Tibial nerve (tissue), 4 donors: ENCODE measurements around the gene ADGRE1.

Experiments used
- EP300 ChIP-seq, 2 donors: sonication (generic); formaldehyde crosslinking; IDR thresholded peaks; one replicate each; pipeline ENCODE4 v1.6.1; 2017; ENCODE audit warnings: antibody characterized with exemption in 2 of 2, mild to moderate bottlenecking in 1 of 2
- POLR2A ChIP-seq, 2 donors: fragments of 450-650 bp; IDR thresholded peaks; one replicate each; pipeline ENCODE4 v1.6.1; 2017; ENCODE audit warnings: antibody characterized with exemption in 2 of 2, mild to moderate bottlenecking in 2 of 2, moderate library complexity in 2 of 2
- TF ChIP-seq, protein P1 (sequence below), 5 experiments: fragments of 200-600 bp in 3 of 5; fragments of 450-650 bp in 2 of 5; sonication (generic) in 3 of 5; IDR thresholded peaks; one replicate each; pipeline ENCODE4 v1.5.1; 2016 to 2019; ENCODE audit warnings: antibody characterized with exemption in 5 of 5, mild to moderate bottlenecking in 3 of 5, moderate library complexity in 2 of 5

DNA sequence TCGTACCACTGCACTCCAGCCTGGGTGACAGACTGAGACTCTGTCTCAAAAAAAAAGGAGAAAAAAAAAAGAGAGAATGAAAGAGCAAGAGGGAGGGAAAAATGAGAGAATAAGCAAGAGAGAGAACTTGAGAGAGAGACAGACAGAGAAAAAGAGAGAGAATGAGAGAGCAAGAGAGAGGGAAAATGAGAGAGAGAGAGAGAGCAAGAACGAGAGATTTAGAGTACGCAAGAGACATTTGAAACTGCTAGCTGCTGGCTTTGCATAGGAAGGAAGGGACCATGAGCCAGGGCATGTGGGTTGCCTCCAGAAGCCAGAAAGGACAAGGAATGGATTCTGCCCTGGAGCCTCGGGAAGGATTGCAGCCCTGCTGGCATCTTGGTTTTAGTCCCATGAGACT lies 9.6 kb upstream of the ADGRE1 start:
- TF ChIP-seq, protein P1, sequence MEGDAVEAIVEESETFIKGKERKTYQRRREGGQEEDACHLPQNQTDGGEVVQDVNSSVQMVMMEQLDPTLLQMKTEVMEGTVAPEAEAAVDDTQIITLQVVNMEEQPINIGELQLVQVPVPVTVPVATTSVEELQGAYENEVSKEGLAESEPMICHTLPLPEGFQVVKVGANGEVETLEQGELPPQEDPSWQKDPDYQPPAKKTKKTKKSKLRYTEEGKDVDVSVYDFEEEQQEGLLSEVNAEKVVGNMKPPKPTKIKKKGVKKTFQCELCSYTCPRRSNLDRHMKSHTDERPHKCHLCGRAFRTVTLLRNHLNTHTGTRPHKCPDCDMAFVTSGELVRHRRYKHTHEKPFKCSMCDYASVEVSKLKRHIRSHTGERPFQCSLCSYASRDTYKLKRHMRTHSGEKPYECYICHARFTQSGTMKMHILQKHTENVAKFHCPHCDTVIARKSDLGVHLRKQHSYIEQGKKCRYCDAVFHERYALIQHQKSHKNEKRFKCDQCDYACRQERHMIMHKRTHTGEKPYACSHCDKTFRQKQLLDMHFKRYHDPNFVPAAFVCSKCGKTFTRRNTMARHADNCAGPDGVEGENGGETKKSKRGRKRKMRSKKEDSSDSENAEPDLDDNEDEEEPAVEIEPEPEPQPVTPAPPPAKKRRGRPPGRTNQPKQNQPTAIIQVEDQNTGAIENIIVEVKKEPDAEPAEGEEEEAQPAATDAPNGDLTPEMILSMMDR (IDR thresholded peaks at IDR 0.05): no peak
- no peak for TF ChIP-seq POLR2A (IDR thresholded peaks at IDR 0.05)
- TF ChIP-seq EP300 (IDR thresholded peaks at IDR 0.05): no peak
